DMS53 (cell line): ENCODE data around the gene CEP112.
A peak's percentile ranks its signal among the peaks of the same experiment; 100 is the strongest.

Source experiments
- DNase-seq: peaks from one replicate; lab custom pipeline; 2025; lab: John Stamatoyannopoulos, UW

CEP112 gene

GRCh38 chr17:66191593-66192377 is at the start of gene CEP112:
TSS of gene CEP112 (minus strand) at chr17:66192133.
- peak; percentile 93 for DNase-seq

GRCh38 chr17:66240630-66241029 is 48.7 kb upstream of the CEP112 start:
- no peak for DNase-seq

- DNase-seq, result no peak
Observed at GRCh38 chr17:66240013-66240412, 48.1 kb upstream of the CEP112 start.

- no peak for DNase-seq
Observed at GRCh38 chr17:66235377-66235994, 43.6 kb upstream of the CEP112 start.

- DNase-seq, result no peak
Observed at GRCh38 chr17:66234611-66235010, 42.7 kb upstream of the CEP112 start.

- peak; percentile 20 for DNase-seq
Observed at GRCh38 chr17:66233023-66233753, 41.3 kb upstream of the CEP112 start.

- DNase-seq, result no peak
Observed at GRCh38 chr17:66230922-66231591, 39.1 kb upstream of the CEP112 start.

GRCh38 chr17:66229783-66230538 is 38.0 kb upstream of the CEP112 start:
- no peak for DNase-seq

- DNase-seq, result peak; percentile 67
Observed at GRCh38 chr17:66228887-66229782, 37.2 kb upstream of the CEP112 start, which contains the start of gene APOH. TSS of gene APOH (minus strand) at chr17:66229415. CDS start at chr17:66229379, 36 bp downstream.

- DNase-seq, result no peak
Observed at GRCh38 chr17:66227212-66228045, 35.5 kb upstream of the CEP112 start.

GRCh38 chr17:66222798-66223350 is 30.9 kb upstream of the CEP112 start:
- no peak for DNase-seq

GRCh38 chr17:66221755-66222530 is 30.0 kb upstream of the CEP112 start:
- no peak for DNase-seq

- no peak for DNase-seq
Observed at GRCh38 chr17:66221343-66221742, 29.4 kb upstream of the CEP112 start.

- DNase-seq, result no peak
Observed at GRCh38 chr17:66220079-66220835, 28.3 kb upstream of the CEP112 start.

- DNase-seq, result no peak
Observed at GRCh38 chr17:66215529-66215911, 23.6 kb upstream of the CEP112 start.

GRCh38 chr17:66214884-66215528 is 23.1 kb upstream of the CEP112 start:
- DNase-seq, result peak; percentile 20
